Caki2 (cell line): ENCODE data around the gene PIK3R5. TPM values are rescaled to one million over a fixed set of nuclear protein-coding genes. Genes with fewer than 3 reads are reported as not detected.

Experiments used
- DNase-seq: peaks from one replicate; pipeline ENCODE4 v3.0.0-alpha.2; 2015; ENCODE audit warnings: low read depth
- in situ Hi-C: cut with HindIII; loops from 2 replicates; pipeline ENCODE4 v1.10.0; 2016; ENCODE audit warnings: low sequenced_read_pairs, low pct_unique_long_range_greater_than_20kb, mixed read lengths
- total RNA-seq: library from RNA; depleted of rRNA; stranded (reverse); fragments of >200 nt; shearing (Covaris generic); gene quantifications from 2 replicates; pipeline ENCODE4 v1.2.3, GENCODE V29; 2014; ENCODE audit warnings: low replicate concordance

The PIK3R5 gene
- total RNA-seq, 1 experiment from 2014 or later: 3.1 TPM

DNA sequence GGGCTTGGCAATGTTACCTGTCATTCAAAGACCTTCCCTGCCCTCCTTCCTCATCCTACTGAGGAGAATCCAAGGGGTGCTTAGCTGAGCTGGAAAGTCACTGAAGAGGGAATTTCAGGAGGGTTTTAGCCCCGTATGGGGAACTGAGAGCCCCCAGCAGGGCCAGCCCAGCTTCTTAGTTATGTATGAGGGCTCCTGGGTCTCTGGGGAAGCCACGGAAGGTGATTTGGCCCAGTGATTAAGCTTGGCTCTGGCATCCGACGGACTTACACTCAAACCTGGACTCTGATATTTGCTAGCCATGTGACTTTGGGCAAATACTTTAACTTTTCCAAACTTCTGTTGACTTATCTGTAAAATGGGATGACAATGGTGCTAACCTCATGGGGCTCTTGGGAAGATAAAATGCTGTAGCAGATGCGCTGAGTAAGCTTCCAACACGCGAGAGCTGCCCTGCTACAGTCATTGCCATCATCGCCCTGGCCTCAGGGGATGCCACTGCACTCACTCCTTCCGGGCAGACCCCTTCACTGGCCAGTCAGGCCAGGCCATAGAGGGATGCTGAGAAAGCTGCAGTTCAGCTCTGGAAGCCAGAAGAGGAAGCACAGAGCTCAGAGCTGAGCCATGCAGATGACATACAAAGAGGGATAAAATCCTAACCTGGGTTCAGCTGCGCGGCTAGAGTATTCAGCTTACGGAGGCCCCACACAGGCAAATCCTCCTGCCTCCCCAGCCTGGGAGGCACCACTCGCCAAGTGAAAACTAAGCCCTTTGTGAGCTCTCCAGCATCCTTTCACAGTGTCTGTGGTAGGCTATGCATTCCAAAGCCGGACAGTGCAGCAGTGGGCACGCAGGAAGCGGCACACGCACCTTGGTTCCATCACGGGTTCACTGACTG lies 53.2 kb downstream of the PIK3R5 start:
- in situ Hi-C loops: no loop called here
- DNase-seq: no peak

DNA sequence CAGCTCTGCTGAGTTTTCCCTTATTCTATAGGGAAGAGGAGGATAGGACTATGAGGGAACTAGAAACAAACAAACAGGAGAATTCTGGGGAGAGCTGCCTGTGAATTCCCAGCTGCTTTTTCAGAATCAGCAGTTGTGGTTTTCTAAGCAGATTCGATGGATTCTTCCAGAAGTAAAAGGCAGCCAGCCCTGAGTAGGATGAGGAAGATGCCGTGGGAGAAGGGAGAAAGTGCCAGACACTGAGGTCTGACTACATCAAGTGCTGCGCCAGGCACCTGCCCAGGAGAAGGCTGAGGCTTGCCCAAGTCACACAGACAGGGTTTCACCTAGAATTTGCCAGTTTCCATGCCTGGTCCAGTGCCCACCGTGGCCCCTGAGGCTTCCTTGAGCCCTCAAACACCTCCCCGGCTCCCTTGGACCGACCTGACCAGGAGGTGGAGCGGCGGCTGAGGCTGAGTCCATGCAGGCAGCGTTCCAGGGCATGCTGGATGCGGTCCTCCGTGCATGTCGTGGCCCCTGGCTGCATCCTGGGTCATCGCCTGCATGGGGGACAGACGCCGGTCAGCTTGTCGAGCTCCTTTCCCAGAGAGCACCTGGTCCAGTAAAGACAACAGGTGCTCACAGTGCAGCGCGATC lies 54.4 kb downstream of the PIK3R5 start:
- in situ Hi-C loops: no loop called here
- no peak for DNase-seq

- no peak for DNase-seq
- in situ Hi-C loops: no loop called here
Observed at GRCh38 chr17:8909586-8910270, 55.8 kb downstream of the PIK3R5 start.

DNA sequence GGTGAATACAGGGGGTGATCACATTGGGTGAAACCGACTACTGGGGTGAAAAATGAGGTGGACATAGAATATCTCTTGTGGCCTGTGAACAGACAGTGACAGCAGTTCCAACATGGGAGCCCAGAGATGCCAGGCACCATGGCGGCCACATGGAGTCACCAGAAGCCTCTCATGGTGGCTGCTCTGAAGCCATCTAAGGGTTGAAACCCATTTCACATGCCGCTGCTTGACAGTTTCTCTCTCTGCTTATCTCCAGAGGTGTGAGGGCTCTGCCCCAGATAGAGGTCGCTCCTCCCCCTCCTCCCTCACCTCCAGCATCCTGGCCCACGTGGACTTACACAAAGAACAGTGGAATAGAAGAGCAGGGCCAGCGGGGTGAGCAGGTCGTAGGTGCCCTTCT lies 60.2 kb downstream of the PIK3R5 start:
- in situ Hi-C loops: no loop called here
- DNase-seq: no peak

DNA sequence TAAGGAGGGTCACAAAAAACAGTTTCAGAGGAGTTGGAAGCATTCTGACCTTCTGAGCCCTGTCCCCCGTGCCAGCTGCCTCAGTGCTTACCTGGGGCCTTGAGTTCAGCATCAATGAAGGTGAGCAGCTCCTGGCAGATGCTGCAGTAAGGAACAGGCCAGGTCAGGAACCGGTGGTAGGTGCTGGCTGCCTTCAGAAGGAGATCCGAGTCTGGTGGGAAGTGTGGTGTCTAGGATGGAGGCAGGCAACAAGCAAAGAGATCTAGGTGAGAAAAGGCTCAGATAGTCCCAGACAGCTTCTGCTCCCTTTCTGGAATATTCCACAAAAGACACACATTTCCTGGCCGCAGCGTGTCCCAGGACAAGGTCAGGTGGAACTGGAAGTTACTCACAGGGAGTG lies 60.8 kb downstream of the PIK3R5 start:
- no peak for DNase-seq
- in situ Hi-C loops: no loop called here

GRCh38 chr17:8904201-8904600 lies 61.3 kb downstream of the PIK3R5 start:
- no peak for DNase-seq
- in situ Hi-C loops: no loop called here

DNA sequence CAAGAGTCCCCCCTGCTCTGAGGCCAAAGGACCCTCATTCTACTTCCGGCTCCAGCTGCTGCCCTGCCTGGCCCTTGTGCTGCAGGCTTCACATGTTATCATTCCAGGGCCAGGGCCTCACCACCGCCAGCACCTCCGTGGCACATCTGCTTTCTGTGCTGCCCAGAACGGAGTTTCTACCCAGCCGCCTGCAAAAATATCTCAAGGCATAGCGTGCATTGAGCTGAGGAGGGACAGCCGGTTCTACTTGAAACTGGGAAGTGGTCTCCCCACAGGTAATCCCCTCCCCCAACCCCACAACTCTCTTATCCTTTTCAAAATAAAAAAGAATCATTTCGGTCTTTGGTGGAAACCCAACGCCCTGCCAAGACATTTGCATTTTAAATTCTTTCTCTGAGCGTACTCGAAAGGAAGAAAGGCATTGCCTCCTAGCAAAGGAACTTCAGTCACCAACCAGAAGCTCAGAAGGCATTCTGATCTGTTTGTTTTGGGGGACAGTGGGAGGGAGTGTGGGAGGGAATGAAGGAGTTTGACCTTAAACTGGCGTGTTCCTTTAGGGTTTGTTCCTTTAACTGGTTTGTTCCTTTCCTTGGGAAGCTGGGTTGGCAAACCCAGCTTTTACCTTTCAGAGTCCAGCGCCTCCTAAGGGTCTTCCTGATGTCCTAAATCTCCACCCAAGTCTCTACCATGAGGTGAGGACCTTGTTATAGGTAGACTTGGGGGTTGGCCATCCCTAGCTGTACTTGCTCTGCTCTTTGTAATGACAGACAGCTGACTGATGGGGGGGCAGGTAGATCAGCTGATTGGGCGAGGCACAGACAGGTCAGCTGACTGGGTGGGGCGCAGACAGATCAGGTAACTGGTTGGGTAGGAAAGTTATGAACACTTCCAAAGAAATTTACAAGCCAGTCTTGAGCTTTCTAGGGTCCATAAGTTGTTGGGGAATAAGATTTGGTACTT lies 64.6 kb downstream of the PIK3R5 start:
- in situ Hi-C loops: no loop called here
- DNase-seq: no peak

- in situ Hi-C loops: no loop called here
- DNase-seq: no peak
Observed at GRCh38 chr17:8900207-8900606, 65.3 kb downstream of the PIK3R5 start.

DNA sequence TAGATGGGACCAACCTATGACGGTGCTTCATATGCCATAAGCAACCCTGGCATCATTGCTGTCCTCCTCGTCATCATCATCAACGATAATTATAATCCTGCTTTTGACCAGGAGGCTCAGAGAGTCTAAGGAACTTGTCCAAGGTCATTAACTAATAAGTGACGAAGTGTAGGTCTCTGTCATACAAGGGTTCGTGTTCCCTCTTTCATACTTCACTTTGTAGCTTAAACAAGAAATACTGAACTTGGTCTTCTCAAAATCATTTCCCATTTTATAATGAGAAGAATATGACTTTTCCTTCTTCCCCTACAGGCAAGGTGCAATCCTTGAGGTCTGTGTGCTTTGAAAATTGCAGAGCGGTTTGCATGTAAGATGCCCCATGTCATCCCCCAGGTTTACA lies 66.9 kb downstream of the PIK3R5 start:
- no peak for DNase-seq
- in situ Hi-C loops: no loop called here

DNA sequence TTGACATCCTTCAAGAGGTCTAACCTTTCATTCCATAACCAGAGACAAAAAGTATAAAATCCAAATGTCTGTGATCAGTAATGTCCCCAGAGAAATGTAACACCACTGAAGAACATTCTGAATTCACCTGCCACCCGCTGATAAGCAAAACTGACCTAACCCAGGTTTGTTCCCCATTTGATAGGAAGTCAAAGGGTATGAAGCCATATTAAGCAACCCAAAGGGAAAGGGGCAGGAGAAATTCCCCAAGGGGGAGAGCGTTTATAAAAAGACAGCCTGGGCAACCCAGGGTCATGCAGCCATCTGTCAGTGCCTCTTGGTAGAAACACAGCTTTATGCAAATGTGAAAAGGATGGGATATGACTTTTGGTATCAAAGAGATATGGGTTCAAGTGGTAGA lies 67.4 kb downstream of the PIK3R5 start:
- DNase-seq: no peak
- in situ Hi-C loops: no loop called here

- in situ Hi-C loops: no loop called here
- no peak for DNase-seq
Observed at GRCh38 chr17:8896641-8897635, 68.6 kb downstream of the PIK3R5 start.

- no peak for DNase-seq
- in situ Hi-C loops: no loop called here
Observed at GRCh38 chr17:8896087-8896486, 69.4 kb downstream of the PIK3R5 start.

DNA sequence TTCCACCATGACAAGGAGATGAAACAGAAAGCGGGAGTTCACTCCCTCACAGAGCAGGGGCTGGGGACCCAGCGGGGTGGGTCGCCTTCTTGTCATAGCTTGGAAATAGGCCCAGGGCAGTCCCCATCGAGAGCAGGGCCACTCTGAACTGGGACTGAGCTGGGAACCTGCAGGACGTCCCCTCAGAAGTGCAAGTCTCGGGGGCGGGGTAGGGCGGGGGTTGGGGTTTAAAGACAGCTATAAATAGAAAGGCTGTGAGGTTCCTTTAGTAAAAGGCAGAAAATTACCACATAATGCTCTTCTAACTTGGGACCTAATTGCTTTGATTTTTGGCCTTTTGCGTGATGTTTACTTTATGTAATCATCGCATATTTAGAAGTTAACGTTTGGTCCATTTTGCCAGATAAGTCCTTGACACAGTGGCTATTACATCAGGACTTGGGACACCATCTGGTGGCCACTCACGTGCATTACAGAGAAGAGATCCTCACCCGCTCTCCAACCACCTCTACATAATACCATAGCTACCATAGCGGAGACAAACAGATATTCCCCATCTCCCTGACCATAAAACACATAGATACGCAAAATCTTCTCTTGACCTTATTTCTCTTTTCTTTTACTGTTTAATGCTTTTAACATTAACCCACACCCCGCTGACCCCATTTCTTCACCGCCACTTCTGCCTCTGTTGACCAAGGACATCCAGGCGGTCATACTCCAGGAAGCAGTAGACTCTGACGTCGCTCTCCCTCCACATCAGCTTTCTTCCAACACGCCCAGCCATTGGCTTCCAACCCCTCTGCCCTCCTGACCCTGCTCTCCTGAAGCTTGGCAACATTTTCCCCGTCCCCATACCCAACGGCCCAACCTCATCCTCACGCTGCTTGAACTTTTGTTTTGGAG lies 70.6 kb downstream of the PIK3R5 start:
- peak; percentile 21 for DNase-seq
- in situ Hi-C loops: no loop called here

GRCh38 chr17:8894202-8894671 lies 71.3 kb downstream of the PIK3R5 start:
- no peak for DNase-seq
- in situ Hi-C loops: no loop called here

- in situ Hi-C loops: no loop called here
Observed at GRCh38 chr17:8893621-8894201, 71.8 kb downstream of the PIK3R5 start.

DNA sequence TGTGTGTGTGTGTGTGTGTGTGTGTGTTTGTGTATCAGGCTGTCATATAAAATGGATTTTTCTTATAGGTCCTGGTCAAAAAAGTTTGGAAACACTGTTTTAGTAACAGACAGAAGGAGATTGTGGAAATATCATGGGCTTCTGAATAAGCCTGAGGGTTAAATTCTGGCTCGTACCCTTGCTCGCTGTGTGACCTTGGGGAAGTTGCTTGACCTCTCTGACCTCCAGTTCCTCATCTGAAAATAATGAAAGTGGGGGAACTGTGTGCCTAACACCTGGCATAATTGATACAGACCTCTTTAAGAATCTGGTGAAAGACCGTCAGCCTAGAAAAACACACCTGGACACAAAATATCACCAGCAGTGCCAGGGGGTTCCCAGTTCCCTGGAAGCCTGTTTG lies 72.4 kb downstream of the PIK3R5 start:
- in situ Hi-C loops: no loop called here
- no peak for DNase-seq

More at GRCh38 chr17:8893621-8894201, 71.8 kb downstream of the PIK3R5 start:
- DNase-seq: no peak
